Tibial nerve (tissue), 4 donors: ENCODE data around the gene LIPT1. TPM values are rescaled to one million over a fixed set of nuclear protein-coding genes. Genes with fewer than 3 reads are reported as not detected.
"Not testable (repeated sequence)": the region's sequence is repeated elsewhere in the genome, so short reads cannot be mapped to it uniquely, and the experiment has no call there.

Experiments
- DNase-seq, 2 donors: peaks; one replicate each; pipeline ENCODE4 v3.0.0-alpha.2; 2019; ENCODE audit warnings: low spot score in 2 of 2
- H3K27ac ChIP-seq, 4 donors: fragments of 200-600 bp; sonication (generic) in 3 of 4; one replicate each; pipeline ENCODE4 v1.5.1; 2017 to 2019; ENCODE audit warnings: mild to moderate bottlenecking in 1 of 4
- H3K27me3 ChIP-seq, 2 donors: fragments of 200-600 bp; sonication (generic) in 1 of 2; one replicate each; pipeline versions ENCODE4 v1.5.1 to v1.6.0; 2017 to 2019
- H3K36me3 ChIP-seq, 3 donors: fragments of 200-600 bp; sonication (generic); one replicate each; pipeline ENCODE4 v1.5.1; 2018 to 2019
- H3K4me1 ChIP-seq, 4 donors: fragments of 200-600 bp; sonication (generic) in 3 of 4; one replicate each; pipeline ENCODE4 v1.5.1; 2017 to 2019
- H3K4me3 ChIP-seq, 4 donors: fragments of 200-600 bp; sonication (generic) in 3 of 4; one replicate each; pipeline ENCODE4 v1.5.1; 2017 to 2019; ENCODE audit warnings: mild to moderate bottlenecking in 1 of 4, moderate library complexity in 1 of 4
- H3K9me3 ChIP-seq, 4 donors: fragments of 200-600 bp; sonication (generic) in 3 of 4; one replicate each; pipeline ENCODE4 v1.5.1; 2017 to 2019
- EP300 ChIP-seq, 2 donors: sonication (generic); formaldehyde crosslinking; IDR thresholded peaks; one replicate each; pipeline ENCODE4 v1.6.1; 2017; ENCODE audit warnings: antibody characterized with exemption in 2 of 2, mild to moderate bottlenecking in 1 of 2
- POLR2A ChIP-seq, 2 donors: fragments of 450-650 bp; IDR thresholded peaks; one replicate each; pipeline ENCODE4 v1.6.1; 2017; ENCODE audit warnings: antibody characterized with exemption in 2 of 2, mild to moderate bottlenecking in 2 of 2, moderate library complexity in 2 of 2
- WGBS, 2 donors: methylation state at CpG; one replicate each; pipeline ENCODE4 v1.1.5; 2018; 5-methylcytosine and 5-hydroxymethylcytosine counted together
- total RNA-seq, 4 donors: library from RNA; depleted of rRNA; stranded (reverse); fragments of >200 nt; gene quantifications; one replicate each; pipeline ENCODE4 v1.1.0, GENCODE V29; 2016
- TF ChIP-seq, protein P1 (sequence below), 5 experiments: fragments of 200-600 bp in 3 of 5; fragments of 450-650 bp in 2 of 5; sonication (generic) in 3 of 5; IDR thresholded peaks; one replicate each; pipeline ENCODE4 v1.5.1; 2016 to 2019; ENCODE audit warnings: antibody characterized with exemption in 5 of 5, mild to moderate bottlenecking in 3 of 5, moderate library complexity in 2 of 5

Gene LIPT1
- total RNA-seq, 4 donors from 2014 or later, result 2.7 to 10.0 (median 9.0) TPM

DNA sequence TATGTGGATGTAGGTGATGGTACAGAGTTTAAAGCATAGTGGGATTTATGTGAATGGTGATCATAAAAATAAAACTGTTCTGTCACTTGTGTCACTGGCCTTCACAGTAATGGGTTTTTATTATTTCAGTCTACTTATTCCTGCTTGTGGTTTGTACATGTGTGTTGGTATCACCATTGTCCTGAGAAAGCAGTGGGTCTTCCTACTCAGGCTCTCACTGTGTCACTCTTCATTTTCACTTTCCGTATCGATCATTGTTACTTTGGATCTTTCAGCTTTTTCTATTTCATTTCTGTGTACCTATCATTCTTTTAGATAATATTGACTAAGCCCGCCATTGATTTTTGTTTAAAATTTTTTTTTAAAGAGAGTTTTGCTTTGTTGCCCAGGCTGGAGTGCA is 33.6 kb downstream of the LIPT1 start:
- no peak for TF ChIP-seq POLR2A (IDR thresholded peaks at IDR 0.05)
- TF ChIP-seq, protein P1, sequence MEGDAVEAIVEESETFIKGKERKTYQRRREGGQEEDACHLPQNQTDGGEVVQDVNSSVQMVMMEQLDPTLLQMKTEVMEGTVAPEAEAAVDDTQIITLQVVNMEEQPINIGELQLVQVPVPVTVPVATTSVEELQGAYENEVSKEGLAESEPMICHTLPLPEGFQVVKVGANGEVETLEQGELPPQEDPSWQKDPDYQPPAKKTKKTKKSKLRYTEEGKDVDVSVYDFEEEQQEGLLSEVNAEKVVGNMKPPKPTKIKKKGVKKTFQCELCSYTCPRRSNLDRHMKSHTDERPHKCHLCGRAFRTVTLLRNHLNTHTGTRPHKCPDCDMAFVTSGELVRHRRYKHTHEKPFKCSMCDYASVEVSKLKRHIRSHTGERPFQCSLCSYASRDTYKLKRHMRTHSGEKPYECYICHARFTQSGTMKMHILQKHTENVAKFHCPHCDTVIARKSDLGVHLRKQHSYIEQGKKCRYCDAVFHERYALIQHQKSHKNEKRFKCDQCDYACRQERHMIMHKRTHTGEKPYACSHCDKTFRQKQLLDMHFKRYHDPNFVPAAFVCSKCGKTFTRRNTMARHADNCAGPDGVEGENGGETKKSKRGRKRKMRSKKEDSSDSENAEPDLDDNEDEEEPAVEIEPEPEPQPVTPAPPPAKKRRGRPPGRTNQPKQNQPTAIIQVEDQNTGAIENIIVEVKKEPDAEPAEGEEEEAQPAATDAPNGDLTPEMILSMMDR (IDR thresholded peaks at IDR 0.05), result no peak
- TF ChIP-seq EP300 (IDR thresholded peaks at IDR 0.05), result no peak
- Histone ChIP-seq H3K4me1 (peaks cover 0 to 29% (median 0%) of the 10 kb centered on the region in 4 donors), H3K27ac (no peak overlapping the region), H3K36me3 (peaks cover 0 to 67% (median 0%) of the 10 kb centered on the region in 3 donors), H3K27me3 (no peaks in the 10 kb centered on the region), H3K4me3 (no peak overlapping the region), H3K9me3 (no peaks in the 10 kb centered on the region)
- DNase-seq, result no peak
- 94 to 97% methylated on average over 3 of the region's 3 CpGs for WGBS, 2 donors

DNA sequence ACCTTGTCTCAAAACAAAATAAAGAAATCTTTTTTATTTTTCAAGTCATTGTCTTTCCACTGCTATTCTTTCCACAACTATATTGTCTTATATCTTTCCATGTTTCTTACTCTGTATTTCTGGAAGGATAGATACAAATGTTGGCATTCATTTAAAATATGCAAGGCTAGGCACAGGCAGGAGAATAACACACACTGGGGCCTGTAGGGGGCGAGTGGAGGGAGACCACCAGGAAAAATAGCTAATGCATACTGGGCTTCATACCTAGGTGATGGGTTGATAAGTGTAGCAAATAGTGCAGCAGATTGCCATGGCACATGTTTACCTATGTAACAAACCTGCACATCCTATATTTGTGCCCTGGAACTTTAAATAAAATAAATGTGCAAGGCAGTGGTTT is 35.8 kb downstream of the LIPT1 start:
- Histone ChIP-seq H3K4me1 (peaks cover 0 to 7% (median 0%) of the 10 kb centered on the region in 4 donors), H3K36me3 (peaks cover 0 to 87% (median 0%) of the 10 kb centered on the region in 3 donors), H3K27me3 (no peaks in the 10 kb centered on the region), H3K4me3 (no peak overlapping the region), H3K27ac (no peak overlapping the region), H3K9me3 (no peaks in the 10 kb centered on the region)
- TF ChIP-seq, protein P1 (IDR thresholded peaks at IDR 0.05), result no peak
- TF ChIP-seq POLR2A (IDR thresholded peaks at IDR 0.05) (no peak), EP300 (IDR thresholded peaks at IDR 0.05) (no peak)
- DNase-seq, result no peak
- WGBS, 2 donors, result 84 to 88% methylated on average over 1 of the region's 1 CpG

DNA sequence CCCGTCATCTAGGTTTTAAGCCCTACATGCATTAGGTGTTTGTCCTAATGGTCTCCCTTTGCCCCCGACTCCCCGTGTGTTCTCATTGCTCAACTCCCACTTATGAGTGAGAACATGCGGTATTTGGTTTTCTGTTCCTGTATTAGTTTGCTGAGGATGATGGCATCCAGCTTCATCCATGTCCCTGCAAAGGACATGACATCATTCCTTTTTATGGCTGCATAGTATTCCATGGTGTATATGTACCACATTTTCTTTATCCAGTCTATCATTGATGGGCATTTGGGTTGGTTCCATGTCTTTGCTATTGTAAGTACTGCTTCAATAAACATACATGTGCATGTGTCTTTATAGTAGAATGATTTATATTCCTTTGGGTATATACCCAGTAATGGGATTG is 37.6 kb downstream of the LIPT1 start:
- 99 to 100% methylated on average over 4 of the region's 4 CpGs for WGBS, 2 donors
- not testable (repeated sequence) for H3K4me3 ChIP-seq, H3K27ac ChIP-seq, H3K4me1 ChIP-seq, H3K9me3 ChIP-seq, H3K27me3 ChIP-seq, DNase-seq
- peaks cover 0 to 95% (median 2%) of the 10 kb centered on the region in 3 donors for H3K36me3 ChIP-seq

DNA sequence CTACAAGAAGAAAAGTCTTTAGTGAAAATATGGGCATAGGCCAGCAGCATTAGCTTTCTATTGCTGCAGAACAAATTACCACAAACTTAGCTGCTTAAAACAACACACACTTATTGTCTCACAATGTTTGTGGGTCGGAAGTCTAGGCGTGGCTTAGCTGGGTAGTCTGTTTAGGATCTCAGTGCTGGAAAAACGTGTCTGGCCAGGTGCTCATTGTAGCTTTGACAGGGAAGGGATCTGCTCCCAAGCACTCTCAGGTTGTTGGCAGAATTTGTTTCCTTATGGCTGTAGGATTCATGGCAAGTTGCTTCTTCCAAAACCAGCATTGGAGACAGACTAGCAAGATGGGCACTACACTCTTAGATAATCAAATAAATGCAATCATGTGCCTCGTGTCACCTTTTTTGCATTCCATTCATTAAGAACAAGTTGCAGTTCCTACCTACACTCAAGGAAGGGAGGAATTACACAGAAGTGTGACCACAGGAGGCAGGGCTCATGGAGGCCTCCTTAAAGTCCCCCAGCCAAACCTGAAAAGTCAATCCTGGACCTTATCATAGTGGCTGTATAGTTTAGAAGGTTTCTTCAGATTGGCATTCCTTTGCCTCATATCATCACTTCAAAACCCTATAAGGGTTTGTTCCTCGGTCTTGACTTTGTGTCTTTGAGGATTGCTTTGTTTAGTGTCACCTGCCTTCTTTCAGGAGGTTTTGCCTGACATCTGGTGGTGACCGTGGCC is 43.5 kb downstream of the LIPT1 start:
- TF ChIP-seq, protein P1 (IDR thresholded peaks at IDR 0.05), result no peak
- TF ChIP-seq EP300 (IDR thresholded peaks at IDR 0.05) (no peak), POLR2A (IDR thresholded peaks at IDR 0.05) (no peak)
- DNase-seq, result no peak
- H3K36me3 ChIP-seq, result peaks cover 0 to 64% (median 2%) of the 10 kb centered on the region in 3 donors
- 83 to 91% methylated on average over 6 of the region's 6 CpGs for WGBS, 2 donors
- no peak overlapping the region for H3K4me3 ChIP-seq
- no peak overlapping the region for H3K27ac ChIP-seq
- no peaks in the 10 kb centered on the region for H3K4me1 ChIP-seq
- no peaks in the 10 kb centered on the region for H3K9me3 ChIP-seq
- H3K27me3 ChIP-seq, result no peaks in the 10 kb centered on the region

DNA sequence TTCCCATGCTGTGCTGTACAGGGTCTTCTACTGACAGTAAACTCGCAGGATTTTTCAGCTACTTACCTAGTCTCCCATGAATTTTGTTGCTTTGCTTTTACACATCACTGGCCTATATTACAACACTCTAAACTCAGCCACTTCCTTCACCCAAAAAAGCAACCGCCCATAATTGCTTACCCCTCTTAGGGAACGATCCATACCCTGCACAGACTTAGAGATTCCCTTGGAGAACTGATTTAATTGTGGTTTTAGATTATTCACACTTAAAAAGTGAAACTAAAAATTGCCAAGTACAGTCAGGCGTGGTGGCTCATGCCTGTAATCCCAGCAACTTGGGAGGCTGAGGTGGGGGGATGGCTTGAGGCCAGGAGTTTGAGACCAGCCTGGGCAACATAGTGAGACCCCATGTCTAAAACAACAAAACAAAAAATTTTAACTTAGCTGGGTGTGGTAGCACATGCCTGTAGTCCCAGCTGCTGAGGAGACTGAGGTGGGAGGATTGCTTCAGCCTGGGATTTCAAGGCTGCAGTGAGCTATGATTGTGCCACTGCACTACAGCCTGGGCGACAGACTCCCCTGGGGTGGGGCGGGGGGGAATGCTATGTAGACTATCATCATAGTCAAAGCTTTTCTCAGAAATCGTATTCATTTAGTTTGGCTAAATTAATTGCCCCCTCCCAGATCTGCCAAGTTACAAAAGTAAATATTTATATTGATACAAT is 45.5 kb downstream of the LIPT1 start:
- no peaks in the 10 kb centered on the region for H3K9me3 ChIP-seq
- no peaks in the 10 kb centered on the region for H3K27me3 ChIP-seq
- H3K27ac ChIP-seq, result no peak overlapping the region
- 92 to 93% methylated on average over 7 of the region's 7 CpGs for WGBS, 2 donors
- no peaks in the 10 kb centered on the region for H3K4me1 ChIP-seq
- DNase-seq, result no peak
- TF ChIP-seq POLR2A (IDR thresholded peaks at IDR 0.05) (no peak), EP300 (IDR thresholded peaks at IDR 0.05) (no peak)
- TF ChIP-seq, protein P1 (IDR thresholded peaks at IDR 0.05), result no peak
- H3K36me3 ChIP-seq, result peaks cover 0 to 46% (median 2%) of the 10 kb centered on the region in 3 donors
- H3K4me3 ChIP-seq, result no peak overlapping the region
